NAMALWA (cell line): ENCODE data around the gene PYGL.
"Not testable (repeated sequence)": the region's sequence is repeated elsewhere in the genome, so short reads cannot be mapped to it uniquely, and the experiment has no call there.

Experiments used
- DNase-seq: peaks from one replicate; pipeline ENCODE4 v3.0.0-alpha.2; 2015; ENCODE audit warnings: low spot score

PYGL gene

DNA sequence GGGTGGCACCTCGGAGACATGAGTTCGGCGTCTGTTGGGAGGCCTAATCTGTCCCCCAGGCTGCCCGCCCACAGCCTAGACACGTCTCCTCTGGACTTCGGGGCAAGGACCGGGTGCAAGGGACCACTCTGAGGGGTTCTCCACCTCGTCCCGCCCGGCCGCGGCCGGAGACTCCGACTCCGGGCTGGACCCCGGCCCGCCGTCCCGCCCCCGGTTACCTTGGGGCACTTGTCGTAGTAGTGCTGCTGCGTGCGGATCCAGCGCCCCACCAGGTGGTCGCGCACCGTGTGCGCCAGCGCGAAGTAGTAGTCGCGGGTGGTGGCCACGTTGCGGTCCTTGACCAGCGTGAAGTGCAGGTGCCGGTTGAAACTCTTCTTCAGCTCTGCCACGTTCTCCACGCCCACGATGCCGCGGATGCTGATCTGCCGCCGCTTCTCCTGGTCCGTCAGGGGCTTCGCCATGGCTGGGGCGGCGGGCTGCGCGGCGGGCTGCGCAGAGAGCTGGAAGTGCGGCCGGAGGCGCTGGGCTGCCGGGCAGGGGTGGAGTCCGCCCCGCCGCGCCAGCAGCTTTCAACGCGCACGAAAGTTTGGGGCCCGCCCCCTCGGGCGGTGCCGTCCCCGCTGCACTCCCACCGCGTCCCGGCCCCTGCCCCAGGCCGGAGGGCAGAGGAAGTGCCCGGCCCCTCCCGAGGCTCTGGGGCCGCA, at the start of gene PYGL:
Gene PYGL (minus strand): TSS at position 541 of the 704 bp plus-strand sequence. CDS start 80 bp downstream, at position 461.
- no peak for DNase-seq

DNA sequence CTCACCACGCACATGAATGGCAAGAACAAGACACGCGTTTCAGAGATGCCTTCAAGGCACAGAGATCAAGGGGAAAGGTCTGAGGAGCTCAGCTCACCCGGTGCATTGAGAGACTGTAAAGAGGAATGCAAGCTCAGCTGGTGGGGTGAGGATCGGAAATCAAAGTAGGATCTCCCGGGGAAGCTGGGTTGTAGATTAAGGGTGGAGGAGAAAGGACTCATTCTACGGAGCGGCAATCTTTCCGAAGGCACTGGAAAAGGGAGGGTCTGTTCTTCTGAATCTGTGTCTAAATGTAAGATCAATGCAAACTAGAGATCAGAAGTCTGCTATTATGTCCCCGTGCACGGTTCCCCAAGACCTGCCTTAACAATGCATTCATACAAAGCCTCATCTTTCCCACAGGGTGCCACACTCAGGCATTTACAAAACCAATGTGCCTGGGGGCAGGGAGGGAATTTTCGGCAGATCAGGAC, 41.6 kb upstream of the PYGL start:
- DNase-seq, result no peak

DNA sequence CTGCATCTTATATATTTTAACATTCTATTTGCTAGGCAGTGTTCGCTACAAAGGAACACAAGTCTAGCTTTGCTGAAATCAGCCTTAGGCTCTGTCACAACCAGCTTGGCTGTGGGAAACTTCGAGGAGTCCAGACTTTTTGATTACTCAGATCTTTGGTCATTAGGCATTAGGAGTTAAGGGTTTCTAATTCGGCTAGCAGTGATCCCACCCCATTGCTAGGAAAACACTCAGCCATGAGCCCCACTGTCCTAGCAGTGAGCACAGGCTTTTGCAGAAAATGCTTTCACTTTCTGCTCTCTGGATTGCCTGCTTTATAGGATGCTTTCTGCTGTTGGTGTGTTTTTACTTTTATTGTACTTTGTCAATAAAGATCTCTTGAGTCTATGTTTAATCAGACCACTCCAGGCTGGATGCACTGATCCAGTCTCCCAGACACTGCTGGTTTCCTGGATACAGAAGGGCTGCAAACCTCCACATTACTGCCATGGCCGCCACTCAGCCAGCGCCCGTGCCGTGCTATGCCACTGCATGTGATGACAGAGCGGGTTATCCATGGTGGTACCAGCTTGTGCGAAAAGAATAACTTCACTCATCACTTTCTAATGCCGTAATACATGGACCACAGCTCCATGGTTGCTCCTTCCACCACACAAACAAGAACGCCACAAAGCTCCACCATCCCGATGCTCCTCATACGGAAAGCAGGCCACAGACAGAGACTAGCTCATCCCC, 41.0 kb upstream of the PYGL start:
- DNase-seq, result no peak

- DNase-seq, result no peak
These were observed 39.9 kb upstream of the PYGL start for GRCh38 chr14:50984036-50984710.

DNA sequence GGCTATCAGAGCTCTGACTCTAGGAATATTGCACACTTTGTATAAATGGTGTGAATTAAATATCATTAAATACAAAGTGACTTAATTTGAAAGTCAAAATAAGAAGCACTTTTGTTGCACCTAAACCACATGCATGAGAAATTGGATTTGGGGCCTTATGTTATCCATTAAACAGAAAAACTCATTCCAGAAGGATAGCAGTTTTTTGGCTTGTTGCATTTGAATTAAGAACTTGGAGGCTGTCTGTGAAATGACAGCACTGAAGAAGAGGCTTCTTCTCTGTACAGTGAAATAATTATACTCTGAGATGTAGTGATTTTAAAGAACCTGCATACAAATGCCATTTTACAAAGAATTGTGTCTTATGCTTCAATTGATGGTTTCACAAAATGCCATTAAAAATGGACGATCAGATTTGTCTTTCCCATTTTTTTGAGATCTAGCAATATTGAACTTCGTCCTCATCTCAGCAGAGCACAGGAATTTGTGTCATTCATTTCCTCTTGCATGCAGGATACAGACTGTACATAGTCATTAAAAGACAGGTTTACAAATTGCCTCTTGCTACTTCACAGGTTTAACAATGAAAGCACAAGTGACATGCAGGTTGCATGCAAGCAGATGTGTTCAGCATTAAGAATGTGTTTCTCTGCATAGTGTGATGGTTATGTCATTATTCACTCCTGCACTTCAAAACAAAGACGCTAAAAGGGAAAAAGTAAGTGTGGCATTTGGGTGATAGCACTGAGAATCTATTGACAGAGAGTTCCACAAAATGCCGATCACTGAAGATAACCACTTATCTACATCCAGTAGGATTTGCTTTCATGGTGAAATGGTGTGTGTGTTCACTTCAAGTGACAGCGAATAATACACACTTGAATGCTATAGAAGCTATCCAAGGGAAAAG, 35.9 kb upstream of the PYGL start:
- DNase-seq, result no peak

DNA sequence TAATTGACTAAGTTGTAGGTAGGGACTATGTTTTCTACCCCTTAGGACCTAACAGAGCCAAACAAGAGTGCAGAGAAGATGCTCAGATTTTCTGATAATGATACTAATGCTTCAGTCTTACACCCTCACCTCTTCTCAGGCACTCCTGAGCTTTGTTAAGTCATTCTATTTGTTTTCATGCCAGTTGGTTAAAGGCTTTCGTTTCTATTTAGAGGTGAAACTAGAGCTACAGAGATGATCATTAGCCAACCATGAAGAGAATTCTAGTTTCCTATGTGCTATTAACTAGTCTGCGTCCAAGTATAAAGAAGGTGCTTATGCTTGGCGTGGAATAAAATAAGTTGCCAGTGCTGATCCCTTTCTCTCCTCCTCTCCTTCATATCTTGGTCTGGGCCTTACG, 34.6 kb upstream of the PYGL start:
- DNase-seq, result no peak

DNA sequence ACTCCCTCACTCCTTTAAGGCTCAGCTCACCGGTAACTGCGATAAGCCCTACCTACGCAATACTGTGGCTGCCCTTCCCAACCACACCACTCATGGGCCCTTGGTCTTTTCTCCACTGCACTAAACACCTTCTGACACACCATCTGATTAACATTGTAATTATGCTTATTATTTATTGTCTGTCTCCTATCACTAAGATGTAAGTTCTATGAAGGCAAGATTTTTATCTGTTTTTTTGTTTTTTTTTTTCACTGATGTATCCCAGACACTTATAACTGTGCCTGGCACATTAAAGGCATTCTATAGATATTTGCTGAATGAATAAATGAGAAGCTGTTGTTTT, 34.2 kb upstream of the PYGL start:
- DNase-seq, result no peak

- peak; percentile 19 for DNase-seq
These were observed 33.7 kb upstream of the PYGL start for GRCh38 chr14:50977863-50978528.

GRCh38 chr14:50974118-50974517, 29.8 kb upstream of the PYGL start:
- DNase-seq, result no peak

- no peak for DNase-seq
These were observed 28.5 kb upstream of the PYGL start for GRCh38 chr14:50972734-50973133.

DNA sequence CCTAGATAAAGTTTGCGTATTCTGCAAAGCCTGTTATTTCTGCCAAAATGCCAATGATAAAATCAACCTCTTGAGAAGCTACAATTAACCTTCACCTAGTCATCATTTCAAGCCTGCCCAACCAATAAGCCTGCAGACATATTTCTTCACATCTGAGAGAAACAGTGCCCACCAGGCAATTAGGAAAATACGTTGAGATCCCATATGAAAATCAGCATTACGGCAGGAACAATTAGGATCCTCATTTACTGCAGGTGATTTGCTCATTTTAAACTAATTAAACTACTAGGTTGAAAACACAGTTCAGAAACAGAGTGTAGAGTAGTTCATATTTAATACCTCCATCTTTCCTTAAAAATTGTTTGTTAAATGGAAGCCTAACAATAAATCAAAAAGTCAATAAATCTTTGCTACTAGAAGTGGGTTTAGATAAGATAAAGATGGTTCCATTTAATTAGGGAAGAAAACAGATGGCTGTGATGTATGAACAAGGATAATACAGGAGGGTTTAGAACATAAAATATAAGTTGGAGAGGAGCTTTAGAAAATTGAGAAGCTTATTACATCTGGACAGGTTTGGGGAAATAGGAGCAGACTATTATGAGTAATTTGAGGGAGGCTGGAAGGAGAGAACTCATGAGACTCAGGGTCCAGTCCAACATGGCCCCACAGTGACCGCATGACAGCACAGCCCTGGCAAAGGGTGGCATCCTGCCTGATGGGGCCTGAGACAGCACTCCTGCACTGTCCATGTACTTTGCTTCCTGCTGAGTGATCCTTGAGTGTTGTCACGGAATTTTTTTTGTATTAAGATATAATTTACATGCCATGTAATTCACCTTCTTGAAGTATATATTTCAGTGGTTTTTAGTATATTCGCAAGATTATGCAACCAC, 26.9 kb upstream of the PYGL start:
- no peak for DNase-seq

DNA sequence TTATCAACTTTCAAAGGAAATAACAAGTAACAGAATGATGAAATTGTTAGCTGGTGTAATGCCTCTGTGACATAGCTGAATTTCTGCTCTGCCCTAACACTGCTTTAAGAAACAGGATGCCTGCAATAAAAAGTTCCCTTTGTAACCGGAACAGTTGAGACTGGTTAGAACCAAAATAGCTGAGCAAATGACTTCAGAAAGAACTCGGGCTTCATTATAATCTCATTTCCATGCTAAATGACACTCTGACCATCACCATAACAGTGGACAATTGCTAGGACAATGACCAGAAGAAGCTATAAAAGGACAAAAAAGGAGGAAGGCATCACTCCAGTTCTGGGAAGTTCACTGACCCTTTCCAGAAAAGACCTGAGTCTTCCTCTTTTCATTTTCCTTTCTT, 23.5 kb upstream of the PYGL start:
- DNase-seq, result no peak

DNA sequence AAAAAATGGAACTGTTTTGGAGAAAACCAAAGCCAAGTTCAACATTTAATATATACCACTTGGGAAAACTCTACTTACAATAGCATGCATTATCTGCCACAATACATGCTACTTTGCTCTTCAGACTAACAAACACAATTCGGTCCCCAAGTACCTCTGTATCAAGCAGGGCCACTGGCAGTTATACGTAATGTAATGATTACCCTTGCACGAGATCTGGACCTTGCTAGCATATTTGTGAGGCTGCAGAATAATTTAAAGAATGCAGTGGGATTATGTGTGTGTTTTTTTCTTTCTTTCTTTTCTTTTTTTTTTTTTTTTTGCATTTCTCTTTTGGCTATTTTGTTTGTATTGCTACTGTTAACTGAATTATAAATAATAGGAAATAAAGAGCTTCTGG, 22.8 kb upstream of the PYGL start:
- DNase-seq, result no peak

DNA sequence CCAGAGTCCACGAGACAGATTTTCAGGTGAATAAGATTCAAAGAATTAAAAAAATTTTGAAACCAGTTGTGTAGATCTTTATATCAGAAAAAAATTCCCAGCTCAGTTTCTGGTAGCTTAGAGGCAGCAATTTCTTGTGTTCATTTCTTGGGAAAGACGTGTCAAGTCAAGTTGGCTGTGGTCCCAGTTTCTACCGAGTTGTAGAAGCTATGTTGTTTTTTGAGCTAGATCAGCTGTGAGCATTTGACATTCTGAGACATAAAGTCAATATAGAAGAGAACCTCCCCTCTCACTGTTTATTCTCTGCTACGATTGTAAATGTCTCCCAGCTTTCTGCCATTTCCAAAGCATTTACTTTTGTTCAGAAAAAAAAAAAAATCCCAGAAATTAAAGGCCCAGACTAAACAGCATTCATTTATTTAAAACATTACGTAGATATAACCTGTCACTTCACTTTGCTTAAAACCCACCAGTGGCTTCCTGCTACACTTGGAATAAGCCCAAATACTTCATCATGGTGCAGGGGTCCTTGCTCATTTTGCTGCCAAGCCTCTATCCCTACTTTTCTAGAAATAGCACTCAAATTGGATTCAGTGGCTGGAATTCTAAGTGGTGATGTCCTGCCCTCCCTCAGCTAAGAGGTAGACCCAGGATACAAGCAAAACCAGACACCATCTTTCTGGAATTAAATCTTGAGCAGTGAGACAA, 20.6 kb upstream of the PYGL start:
- DNase-seq, result no peak

- DNase-seq, result no peak
These were observed 19.6 kb upstream of the PYGL start for GRCh38 chr14:50963919-50964318.

DNA sequence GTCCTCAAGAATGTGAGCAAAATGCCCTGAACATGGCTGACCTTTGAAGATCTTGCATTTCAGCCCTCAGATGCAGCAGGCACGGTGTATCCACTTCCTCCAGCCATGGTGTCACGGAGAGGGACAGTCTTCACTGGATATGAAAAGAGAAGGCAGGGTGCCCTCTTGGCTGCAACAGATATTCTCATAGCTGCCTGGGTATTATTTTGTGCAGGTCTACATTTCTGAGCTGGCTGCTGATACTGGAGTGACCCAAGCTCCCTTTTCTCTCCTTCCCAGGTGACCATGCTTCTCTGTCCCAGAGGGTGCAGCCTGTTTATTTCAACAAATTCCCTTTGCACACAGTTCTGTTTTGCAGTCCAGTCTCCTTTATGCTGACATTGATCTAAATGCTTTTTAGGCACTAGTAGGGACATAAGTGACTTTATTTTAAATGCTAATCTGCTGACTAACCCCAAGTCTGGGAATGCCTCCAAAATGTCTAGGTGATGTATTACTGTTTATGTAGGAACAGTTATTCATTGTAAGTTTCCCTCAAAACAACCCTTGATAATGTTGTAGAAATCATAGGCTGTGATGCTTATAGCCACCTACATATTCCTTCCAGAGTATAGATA, 17.4 kb upstream of the PYGL start:
- DNase-seq, result no peak

DNA sequence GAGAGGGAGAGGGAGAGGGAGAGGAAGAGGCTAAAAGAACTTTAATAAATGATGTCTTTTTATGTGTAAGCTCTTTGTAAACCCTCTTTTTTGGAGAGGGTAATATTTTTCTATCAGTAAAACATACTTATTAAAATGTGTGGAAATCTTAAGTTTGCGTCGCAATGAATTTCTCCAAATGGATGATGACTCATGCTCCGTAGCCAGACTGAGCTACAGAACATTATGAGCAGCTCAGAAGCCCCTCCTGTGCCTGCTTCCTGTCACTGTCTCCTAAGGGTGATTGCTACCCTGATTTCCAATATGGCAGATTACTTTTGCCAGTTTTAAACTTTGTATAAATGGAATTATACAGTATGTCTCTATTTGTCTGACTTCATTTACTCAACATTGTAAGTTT, 13.0 kb upstream of the PYGL start:
- DNase-seq, result no peak

GRCh38 chr14:50956421-50956820, 12.1 kb upstream of the PYGL start:
- DNase-seq, result not testable (repeated sequence)

- DNase-seq, result peak; percentile 9
These were observed 11.2 kb upstream of the PYGL start for GRCh38 chr14:50955373-50956043.
